Effector memory CD4-positive, alpha-beta T cell (primary cell): Measurements from ENCODE around the gene BLMH.

Experiments used
- DNase-seq, 3 donors: peaks; one replicate each; pipeline ENCODE4 v3.0.0-alpha.2; 2020
- H3K27ac ChIP-seq: 2 replicates; pipeline ENCODE4 v1.7.0; 2013; ENCODE audit warnings: mild to moderate bottlenecking, low read length, moderate library complexity; ENCODE audit not compliant: insufficient read depth, poor library complexity, severe bottlenecking
- H3K27me3 ChIP-seq: replicated peaks from 2 replicates; pipeline ENCODE4 v1.7.0; 2013; ENCODE audit warnings: mild to moderate bottlenecking, low read length; ENCODE audit not compliant: insufficient read depth, control insufficient read depth, poor library complexity, severe bottlenecking
- H3K36me3 ChIP-seq: 2 replicates; pipeline ENCODE4 v1.7.0; 2013; ENCODE audit warnings: mild to moderate bottlenecking, low read length, moderate library complexity; ENCODE audit not compliant: control insufficient read depth, insufficient read depth
- H3K4me1 ChIP-seq: 2 replicates; pipeline ENCODE4 v1.7.0; 2013; ENCODE audit warnings: low read length, mild to moderate bottlenecking; ENCODE audit not compliant: control insufficient read depth, insufficient read depth, poor library complexity, severe bottlenecking
- H3K4me3 ChIP-seq: 2 replicates; pipeline ENCODE4 v1.7.0; 2013; ENCODE audit warnings: low read length, low read depth, mild to moderate bottlenecking; ENCODE audit not compliant: insufficient read depth, poor library complexity, severe bottlenecking
- H3K9me3 ChIP-seq: 2 replicates; pipeline ENCODE4 v1.7.0; 2013; ENCODE audit warnings: mild to moderate bottlenecking, low read length, moderate library complexity; ENCODE audit not compliant: control insufficient read depth

The BLMH gene

DNA sequence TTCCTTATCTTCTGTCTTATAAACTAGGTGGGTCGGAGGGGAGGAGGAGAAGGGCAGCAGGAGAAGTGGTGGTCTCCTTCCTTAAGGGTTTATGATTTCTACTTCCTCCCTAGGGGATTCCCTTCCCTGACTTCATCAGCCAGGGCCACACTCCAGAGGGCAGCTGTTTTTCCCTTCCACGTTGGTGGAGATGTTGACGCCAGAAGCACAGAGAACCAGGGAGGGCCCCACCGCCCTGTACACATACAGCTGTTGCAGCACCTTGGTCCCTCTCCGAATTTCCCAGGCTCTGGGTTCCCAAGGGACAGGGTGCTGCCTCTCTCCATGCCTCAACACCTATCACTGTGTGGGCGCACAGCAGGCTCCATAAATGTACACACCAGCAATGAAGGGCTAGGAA, 50.7 kb downstream of the BLMH start:
- Histone ChIP-seq H3K27ac (no peak overlapping the region), H3K4me3 (no peak overlapping the region), H3K27me3 (peaks cover 21% of the 10 kb centered on the region), H3K9me3 (no peaks in the 10 kb centered on the region), H3K36me3 (no peaks in the 10 kb centered on the region), H3K4me1 (peaks cover 6% of the 10 kb centered on the region)
- no peak for DNase-seq

DNA sequence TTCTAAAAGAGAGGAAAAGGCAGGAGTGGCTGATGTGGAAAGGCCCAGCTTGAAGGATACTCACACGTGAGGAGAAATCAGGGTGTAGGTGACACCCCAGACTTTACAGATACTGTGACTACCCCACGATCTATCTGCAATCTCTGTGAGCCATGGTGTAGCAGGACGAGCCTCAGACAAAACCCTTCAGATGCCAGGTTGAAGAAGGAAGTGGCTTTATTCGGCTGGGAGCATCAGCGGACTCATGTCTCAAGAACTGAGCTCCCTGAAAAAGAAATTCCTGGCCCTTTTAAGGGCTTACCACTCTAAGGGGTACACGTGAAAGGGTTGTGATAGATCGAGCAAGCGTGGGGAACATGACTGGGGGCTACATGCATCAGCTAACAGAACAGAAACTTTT, 51.6 kb downstream of the BLMH start:
- H3K9me3 ChIP-seq, result no peaks in the 10 kb centered on the region
- DNase-seq, result no peak
- H3K4me3 ChIP-seq, result no peak overlapping the region
- no peaks in the 10 kb centered on the region for H3K36me3 ChIP-seq
- peaks cover 15% of the 10 kb centered on the region for H3K4me1 ChIP-seq
- H3K27ac ChIP-seq, result no peak overlapping the region
- H3K27me3 ChIP-seq, result peaks cover 30% of the 10 kb centered on the region

DNA sequence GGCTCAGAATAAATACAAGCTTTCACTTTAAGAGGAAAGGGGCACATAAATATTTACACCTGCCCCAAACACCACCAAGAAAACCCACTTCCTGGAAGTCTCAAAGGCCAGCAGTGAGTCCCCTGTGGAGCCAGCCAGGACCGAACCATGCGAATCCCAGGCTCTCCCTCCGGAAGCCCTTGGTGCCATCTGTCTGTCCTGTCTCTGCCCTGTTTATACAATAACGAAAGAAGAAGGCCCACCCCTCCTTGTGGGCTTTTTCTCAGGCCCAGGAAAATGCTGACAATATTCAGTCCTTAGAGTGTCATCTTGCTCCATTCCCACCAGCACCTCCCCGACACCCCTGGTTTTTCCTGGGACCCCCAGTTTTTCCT, 52.7 kb downstream of the BLMH start:
- Histone ChIP-seq H3K4me3 (no peak overlapping the region), H3K27ac (no peak overlapping the region), H3K4me1 (peaks cover 19% of the 10 kb centered on the region)

GRCh38 chr17:30238387-30239088, 53.2 kb downstream of the BLMH start:
- Histone ChIP-seq H3K9me3 (no peaks in the 10 kb centered on the region), H3K4me3 (no peak overlapping the region), H3K4me1 (peaks cover 19% of the 10 kb centered on the region), H3K36me3 (no peaks in the 10 kb centered on the region), H3K27me3 (peaks cover 31% of the 10 kb centered on the region), H3K27ac (no peak overlapping the region)
- no peak for DNase-seq

More for the DNA sequence above, 52.7 kb downstream of the BLMH start:
- DNase-seq, result no peak
- Histone ChIP-seq H3K27me3 (peaks cover 31% of the 10 kb centered on the region), H3K9me3 (no peaks in the 10 kb centered on the region), H3K36me3 (no peaks in the 10 kb centered on the region)

- Histone ChIP-seq H3K27me3 (peaks cover 31% of the 10 kb centered on the region), H3K4me1 (peaks cover 19% of the 10 kb centered on the region)
Measured at GRCh38 chr17:30238003-30238344, 53.8 kb downstream of the BLMH start.

GRCh38 chr17:30237296-30238002, 54.3 kb downstream of the BLMH start:
- Histone ChIP-seq H3K27ac (no peak overlapping the region), H3K9me3 (no peaks in the 10 kb centered on the region), H3K4me1 (peaks cover 19% of the 10 kb centered on the region), H3K27me3 (peaks cover 31% of the 10 kb centered on the region), H3K4me3 (no peak overlapping the region), H3K36me3 (no peaks in the 10 kb centered on the region)
- no peak for DNase-seq

More at GRCh38 chr17:30238003-30238344, 53.8 kb downstream of the BLMH start:
- DNase-seq, result no peak
- H3K27ac ChIP-seq, result no peak overlapping the region
- H3K36me3 ChIP-seq, result no peaks in the 10 kb centered on the region
- no peak overlapping the region for H3K4me3 ChIP-seq
- H3K9me3 ChIP-seq, result no peaks in the 10 kb centered on the region

GRCh38 chr17:30236766-30237165, 55.0 kb downstream of the BLMH start:
- no peak for DNase-seq
- no peaks in the 10 kb centered on the region for H3K36me3 ChIP-seq
- peaks cover 31% of the 10 kb centered on the region for H3K27me3 ChIP-seq
- H3K9me3 ChIP-seq, result no peaks in the 10 kb centered on the region
- H3K4me3 ChIP-seq, result no peak overlapping the region
- peaks cover 19% of the 10 kb centered on the region for H3K4me1 ChIP-seq
- H3K27ac ChIP-seq, result no peak overlapping the region

- H3K4me3 ChIP-seq, result no peak overlapping the region
Measured at GRCh38 chr17:30236297-30236624, 55.5 kb downstream of the BLMH start.

DNA sequence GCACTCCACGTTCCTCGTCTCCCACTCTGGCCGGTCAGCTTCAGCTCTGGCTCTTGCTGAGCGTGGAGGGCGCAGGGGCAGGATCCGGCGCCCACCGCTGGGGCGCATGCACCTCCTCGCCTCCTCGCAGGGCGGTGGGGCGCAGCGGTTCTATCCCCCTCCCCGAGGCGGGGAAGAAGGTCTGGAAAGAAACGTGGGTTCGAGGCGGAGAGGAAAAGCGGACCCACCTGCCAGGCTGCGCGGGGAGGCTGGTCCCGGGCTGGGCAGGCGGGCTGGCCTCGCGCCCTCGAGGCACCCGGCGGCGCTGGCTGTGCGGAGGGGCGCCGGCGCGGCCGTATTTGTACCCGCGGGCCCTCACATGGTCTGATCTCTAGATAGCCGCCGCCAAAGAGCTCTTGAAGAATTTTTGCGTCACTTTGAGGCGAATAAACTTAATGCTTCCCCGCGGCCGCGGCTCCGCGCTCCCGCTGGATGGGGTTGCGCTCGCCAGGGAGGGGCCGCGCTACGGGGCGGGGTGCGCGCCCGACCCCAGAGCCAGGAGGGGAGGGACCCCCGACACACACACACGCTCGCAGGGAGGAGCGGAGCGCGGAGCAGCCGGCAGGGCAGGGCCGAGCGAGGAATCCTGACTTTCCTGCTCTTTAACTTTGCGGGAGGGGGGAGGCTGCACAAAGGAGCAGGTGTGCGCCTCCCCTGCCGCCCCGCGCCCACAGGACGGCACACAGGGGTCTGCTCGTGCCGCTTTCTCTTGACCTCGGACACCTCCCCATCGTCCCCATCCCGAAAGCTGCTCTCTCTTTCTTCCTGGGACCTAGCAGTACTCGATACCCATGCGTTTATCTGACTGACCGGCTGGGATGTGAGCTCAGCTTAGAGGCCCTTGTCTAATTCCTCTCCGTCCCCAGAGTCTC, 56.1 kb downstream of the BLMH start, which contains the start of gene SLC6A4:
SLC6A4 (minus strand) TSS at position 312 of the 911 bp plus-strand sequence. CDS start 13,739 bp downstream, outside the sequence.
- Histone ChIP-seq H3K9me3 (no peaks in the 10 kb centered on the region), H3K4me1 (peaks cover 19% of the 10 kb centered on the region), H3K36me3 (no peaks in the 10 kb centered on the region), H3K27me3 (peaks cover 31% of the 10 kb centered on the region), H3K27ac (no peak within 1 kb of the TSS), H3K4me3 (peak within 1 kb of the TSS; percentile 42)
- no peak for DNase-seq

More at GRCh38 chr17:30236297-30236624, 55.5 kb downstream of the BLMH start:
- Histone ChIP-seq H3K27ac (no peak overlapping the region), H3K36me3 (no peaks in the 10 kb centered on the region), H3K27me3 (peaks cover 31% of the 10 kb centered on the region), H3K4me1 (peaks cover 19% of the 10 kb centered on the region), H3K9me3 (no peaks in the 10 kb centered on the region)
- DNase-seq, result no peak
